Measurements from ENCODE around the gene MUC5B. TPM values are rescaled to one million over a fixed set of nuclear protein-coding genes. Genes with fewer than 3 reads are reported as not detected.

Gene MUC5B
- total and polyA plus RNA-seq, 2 of the 13 experiments (the other 11 are each of a cell fraction or from before 2014, with no cell fraction given) = 0.01 TPM; not detected in 1

DNA sequence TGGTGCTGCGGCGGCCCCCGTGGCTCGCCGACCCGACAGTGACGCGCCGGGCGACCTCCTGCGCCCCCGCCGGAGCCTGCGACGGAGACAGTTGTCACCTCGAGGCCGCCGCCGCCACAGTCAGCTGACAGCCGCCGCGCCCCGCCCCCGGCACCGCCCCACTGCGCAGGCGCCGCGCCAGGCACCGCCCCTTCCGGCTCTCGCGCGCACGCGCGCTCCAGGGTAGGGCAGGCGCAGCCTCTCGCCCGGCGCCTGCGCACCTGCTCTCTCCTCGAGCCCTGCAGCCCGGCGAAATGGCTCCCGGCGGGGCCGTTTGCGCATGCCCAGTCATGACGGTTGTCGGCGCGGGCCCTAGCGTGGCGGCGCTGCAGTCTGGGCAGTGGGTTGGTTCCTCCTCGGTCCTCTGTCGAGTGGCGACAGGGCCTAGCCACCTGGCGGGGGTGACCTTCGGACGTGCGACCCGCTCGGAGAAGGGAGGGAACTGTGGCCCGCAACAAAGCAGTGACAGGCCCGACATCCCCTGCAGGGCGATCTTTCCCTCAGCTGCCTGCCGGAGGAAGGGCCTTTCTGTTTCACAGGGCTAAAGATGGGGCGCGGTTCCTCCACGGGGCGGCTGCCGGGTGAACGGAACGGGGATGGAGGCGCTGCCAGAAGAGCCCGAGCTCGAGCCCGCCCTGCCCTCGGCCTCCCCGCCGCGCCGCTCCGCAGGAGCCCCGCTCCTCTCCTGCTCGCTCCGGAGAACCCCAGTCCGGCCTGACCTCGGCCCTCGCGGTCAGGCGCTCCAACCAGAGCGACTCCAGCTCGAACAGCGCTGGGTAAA lies 86.8 kb downstream of the MUC5B start, which contains the start of gene TOLLIP:
TSS of gene TOLLIP (minus strand) at position 135 of the 820 bp plus-strand sequence. CDS start at position 1, 134 bp downstream.
- Histone ChIP-seq H3K79me2 (ENCODE audit: insufficient read depth, low read length) (peaks cover 42% of the 10 kb centered on the region), H3K9ac (ENCODE audit: insufficient read depth, low read depth, low read length) (peak within 1 kb of the TSS; percentile 79), H3K4me1 (ENCODE audit: insufficient read depth, low read length) (peaks cover 52% of the 10 kb centered on the region), H3K4me2 (ENCODE audit: low read depth, low read length) (peak within 1 kb of the TSS; percentile 90), H3K27me3 (ENCODE audit: control insufficient read depth in 1 of 2, insufficient read depth in 2 of 2, low read length in 2 of 2) (no peaks in the 10 kb centered on the region), H2AFZ (ENCODE audit: low read length) (no peak within 1 kb of the TSS), H3K27ac (ENCODE audit: extremely low read length, insufficient read depth, low read length) (peak within 1 kb of the TSS; percentile 69), H3K9me3 (ENCODE audit: low read length) (peaks cover 12% of the 10 kb centered on the region), H4K20me1 (ENCODE audit: insufficient read depth, low read length) (no peaks in the 10 kb centered on the region), H3K36me3 (replicated peaks in 1 of 2; ENCODE audit: control insufficient read depth in 1 of 2, insufficient read depth in 2 of 2, low read length in 2 of 2) (peaks cover 3 to 6% of the 10 kb centered on the region in 2 experiments; a peak in 3 of 5 replicates), H3K4me3 (replicated peaks in 1 of 3; ENCODE audit: insufficient read depth in 1 of 3, low read depth in 2 of 3, low read length in 3 of 3) (peak within 1 kb of the TSS; percentile 42 to 94 (median 81); a peak in 5 of 6 replicates)
- intact Hi-C loops (cut with micrococcal nuclease; ENCODE audit: unreplicated experiment) = loop anchor here (10.0 kb wide), 1 partner anchor 75 kb away; the partner anchor contains the start of gene BRSK2
- peak; percentile 75 for ATAC-seq
- 75% methylated on average over 20 of the region's 97 CpGs for WGBS (ENCODE audit: low lambda C conversion rate)
- TSS peak; percentile 90 for BruUV-seq (replicated peaks)
- ChIA-PET CTCF (ENCODE audit: low intra/inter-chr PET ratio, low total read pairs) (no interaction called here), POLR2A (interaction anchor here (1.0 to 1.4 kb wide), 2 partner anchors 23 to 24 kb away, joined by 3 to 4 read pairs; no protein-coding TSS in a partner anchor)
- peak; percentile 82 for DNase-seq (ENCODE audit: low spot score)
- in situ Hi-C loops (cut with HindIII; ENCODE audit: extremely low pct_ligation_motif_present, low pct_unique_long_range_greater_than_20kb) = no loop called here
- FAIRE-seq = no peak
- TF ChIP-seq ZNF256 (CRISPR knock-in tag; conservative IDR thresholded peaks at IDR 0.05) = 0 out of 2 replicates have a peak, but pooled peaks have one; percentile 48
- TF ChIP-seq, protein P1, sequence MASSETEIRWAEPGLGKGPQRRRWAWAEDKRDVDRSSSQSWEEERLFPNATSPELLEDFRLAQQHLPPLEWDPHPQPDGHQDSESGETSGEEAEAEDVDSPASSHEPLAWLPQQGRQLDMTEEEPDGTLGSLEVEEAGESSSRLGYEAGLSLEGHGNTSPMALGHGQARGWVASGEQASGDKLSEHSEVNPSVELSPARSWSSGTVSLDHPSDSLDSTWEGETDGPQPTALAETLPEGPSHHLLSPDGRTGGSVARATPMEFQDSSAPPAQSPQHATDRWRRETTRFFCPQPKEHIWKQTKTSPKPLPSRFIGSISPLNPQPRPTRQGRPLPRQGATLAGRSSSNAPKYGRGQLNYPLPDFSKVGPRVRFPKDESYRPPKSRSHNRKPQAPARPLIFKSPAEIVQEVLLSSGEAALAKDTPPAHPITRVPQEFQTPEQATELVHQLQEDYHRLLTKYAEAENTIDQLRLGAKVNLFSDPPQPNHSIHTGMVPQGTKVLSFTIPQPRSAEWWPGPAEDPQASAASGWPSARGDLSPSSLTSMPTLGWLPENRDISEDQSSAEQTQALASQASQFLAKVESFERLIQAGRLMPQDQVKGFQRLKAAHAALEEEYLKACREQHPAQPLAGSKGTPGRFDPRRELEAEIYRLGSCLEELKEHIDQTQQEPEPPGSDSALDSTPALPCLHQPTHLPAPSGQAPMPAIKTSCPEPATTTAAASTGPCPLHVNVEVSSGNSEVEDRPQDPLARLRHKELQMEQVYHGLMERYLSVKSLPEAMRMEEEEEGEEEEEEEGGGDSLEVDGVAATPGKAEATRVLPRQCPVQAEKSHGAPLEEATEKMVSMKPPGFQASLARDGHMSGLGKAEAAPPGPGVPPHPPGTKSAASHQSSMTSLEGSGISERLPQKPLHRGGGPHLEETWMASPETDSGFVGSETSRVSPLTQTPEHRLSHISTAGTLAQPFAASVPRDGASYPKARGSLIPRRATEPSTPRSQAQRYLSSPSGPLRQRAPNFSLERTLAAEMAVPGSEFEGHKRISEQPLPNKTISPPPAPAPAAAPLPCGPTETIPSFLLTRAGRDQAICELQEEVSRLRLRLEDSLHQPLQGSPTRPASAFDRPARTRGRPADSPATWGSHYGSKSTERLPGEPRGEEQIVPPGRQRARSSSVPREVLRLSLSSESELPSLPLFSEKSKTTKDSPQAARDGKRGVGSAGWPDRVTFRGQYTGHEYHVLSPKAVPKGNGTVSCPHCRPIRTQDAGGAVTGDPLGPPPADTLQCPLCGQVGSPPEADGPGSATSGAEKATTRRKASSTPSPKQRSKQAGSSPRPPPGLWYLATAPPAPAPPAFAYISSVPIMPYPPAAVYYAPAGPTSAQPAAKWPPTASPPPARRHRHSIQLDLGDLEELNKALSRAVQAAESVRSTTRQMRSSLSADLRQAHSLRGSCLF (CRISPR knock-in tag; IDR thresholded peaks at IDR 0.05; ENCODE audit: borderline replicate concordance) = no peak
- peak; percentile 64; the same call in 1 of the 2 replicates for TF ChIP-seq ZNF251 (CRISPR knock-in tag; IDR thresholded peaks at IDR 0.05)
- no peak for TF ChIP-seq ZNF713 (CRISPR knock-in tag; IDR thresholded peaks at IDR 0.05)
- TF ChIP-seq, protein P2, sequence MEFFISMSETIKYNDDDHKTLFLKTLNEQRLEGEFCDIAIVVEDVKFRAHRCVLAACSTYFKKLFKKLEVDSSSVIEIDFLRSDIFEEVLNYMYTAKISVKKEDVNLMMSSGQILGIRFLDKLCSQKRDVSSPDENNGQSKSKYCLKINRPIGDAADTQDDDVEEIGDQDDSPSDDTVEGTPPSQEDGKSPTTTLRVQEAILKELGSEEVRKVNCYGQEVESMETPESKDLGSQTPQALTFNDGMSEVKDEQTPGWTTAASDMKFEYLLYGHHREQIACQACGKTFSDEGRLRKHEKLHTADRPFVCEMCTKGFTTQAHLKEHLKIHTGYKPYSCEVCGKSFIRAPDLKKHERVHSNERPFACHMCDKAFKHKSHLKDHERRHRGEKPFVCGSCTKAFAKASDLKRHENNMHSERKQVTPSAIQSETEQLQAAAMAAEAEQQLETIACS (CRISPR knock-in tag; IDR thresholded peaks at IDR 0.05) = peak; percentile 36; the same call in 1 of the 2 replicates
- TF ChIP-seq, protein P3, sequence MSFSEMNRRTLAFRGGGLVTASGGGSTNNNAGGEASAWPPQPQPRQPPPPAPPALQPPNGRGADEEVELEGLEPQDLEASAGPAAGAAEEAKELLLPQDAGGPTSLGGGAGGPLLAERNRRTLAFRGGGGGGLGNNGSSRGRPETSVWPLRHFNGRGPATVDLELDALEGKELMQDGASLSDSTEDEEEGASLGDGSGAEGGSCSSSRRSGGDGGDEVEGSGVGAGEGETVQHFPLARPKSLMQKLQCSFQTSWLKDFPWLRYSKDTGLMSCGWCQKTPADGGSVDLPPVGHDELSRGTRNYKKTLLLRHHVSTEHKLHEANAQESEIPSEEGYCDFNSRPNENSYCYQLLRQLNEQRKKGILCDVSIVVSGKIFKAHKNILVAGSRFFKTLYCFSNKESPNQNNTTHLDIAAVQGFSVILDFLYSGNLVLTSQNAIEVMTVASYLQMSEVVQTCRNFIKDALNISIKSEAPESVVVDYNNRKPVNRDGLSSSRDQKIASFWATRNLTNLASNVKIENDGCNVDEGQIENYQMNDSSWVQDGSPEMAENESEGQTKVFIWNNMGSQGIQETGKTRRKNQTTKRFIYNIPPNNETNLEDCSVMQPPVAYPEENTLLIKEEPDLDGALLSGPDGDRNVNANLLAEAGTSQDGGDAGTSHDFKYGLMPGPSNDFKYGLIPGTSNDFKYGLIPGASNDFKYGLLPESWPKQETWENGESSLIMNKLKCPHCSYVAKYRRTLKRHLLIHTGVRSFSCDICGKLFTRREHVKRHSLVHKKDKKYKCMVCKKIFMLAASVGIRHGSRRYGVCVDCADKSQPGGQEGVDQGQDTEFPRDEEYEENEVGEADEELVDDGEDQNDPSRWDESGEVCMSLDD (CRISPR knock-in tag; IDR thresholded peaks at IDR 0.05; ENCODE audit: borderline replicate concordance) = no peak
- peak; percentile 54; the same call in 1 of the 2 replicates for TF ChIP-seq GATAD2A (CRISPR knock-in tag; IDR thresholded peaks at IDR 0.05)
- no peak for TF ChIP-seq MAFF (IDR thresholded peaks at IDR 0.05; ENCODE audit: low read depth, low read length)

Data from HepG2 (cell line).